HG02642 (cell line): ENCODE data around the gene ZNRD2.
"Not testable (repeated sequence)": the region's sequence is repeated elsewhere in the genome, so short reads cannot be mapped to it uniquely, and the experiment has no call there.

ENCODE experiments used
- ATAC-seq: cut with Tn5 transposase; IDR thresholded peaks from one replicate; pipeline ENCODE4 v1.9.1; 2021; ENCODE audit warnings: mild to moderate bottlenecking; ENCODE audit not compliant: unreplicated experiment, poor library complexity

ZNRD2 gene, protein sequence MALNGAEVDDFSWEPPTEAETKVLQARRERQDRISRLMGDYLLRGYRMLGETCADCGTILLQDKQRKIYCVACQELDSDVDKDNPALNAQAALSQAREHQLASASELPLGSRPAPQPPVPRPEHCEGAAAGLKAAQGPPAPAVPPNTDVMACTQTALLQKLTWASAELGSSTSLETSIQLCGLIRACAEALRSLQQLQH

DNA sequence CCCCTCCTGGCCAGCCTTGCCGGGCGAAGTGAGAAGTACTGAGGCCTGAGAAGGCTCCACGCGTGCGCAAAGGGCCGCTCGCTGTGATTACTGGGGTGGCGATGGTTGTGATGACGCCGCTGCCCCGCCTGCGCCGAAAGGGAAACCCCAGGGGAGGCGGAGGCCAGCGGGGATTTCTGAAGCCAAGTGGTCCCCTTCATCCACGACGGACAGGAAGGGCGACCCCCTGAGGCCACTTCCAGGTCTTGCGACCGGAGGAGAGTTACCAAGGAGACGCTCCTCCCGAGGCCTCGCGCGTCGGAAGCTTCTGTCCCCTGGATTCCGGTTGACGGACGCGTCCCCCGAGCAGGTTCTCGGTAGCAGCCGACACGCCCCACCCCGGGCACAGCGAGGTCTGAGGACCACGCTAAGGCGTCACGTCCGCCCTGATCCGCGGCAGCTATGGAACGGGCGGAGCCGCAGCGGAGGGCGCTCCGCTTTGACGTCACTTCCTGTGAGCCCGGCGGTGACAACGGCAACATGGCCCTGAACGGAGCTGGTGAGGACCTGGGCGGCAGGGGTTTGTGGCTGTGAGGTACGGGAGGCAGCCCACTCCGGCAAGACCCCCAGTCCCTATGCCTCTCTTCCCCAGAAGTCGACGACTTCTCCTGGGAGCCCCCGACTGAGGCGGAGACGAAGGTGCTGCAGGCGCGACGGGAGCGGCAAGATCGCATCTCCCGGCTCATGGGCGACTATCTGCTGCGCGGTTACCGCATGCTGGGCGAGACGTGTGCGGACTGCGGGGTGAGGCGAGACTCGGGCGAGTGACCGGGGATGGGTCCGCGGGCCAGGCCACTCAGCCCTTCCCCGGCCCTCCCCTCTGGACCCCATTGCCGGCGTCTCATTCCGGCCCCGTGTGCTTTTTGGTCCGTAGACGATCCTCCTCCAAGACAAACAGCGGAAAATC lies at the start of gene ZNRD2:
Gene ZNRD2 (plus strand): TSS at position 505 of the 946 bp plus-strand sequence. CDS start 15 bp downstream, at position 520.
- peak; percentile 66 for ATAC-seq

DNA sequence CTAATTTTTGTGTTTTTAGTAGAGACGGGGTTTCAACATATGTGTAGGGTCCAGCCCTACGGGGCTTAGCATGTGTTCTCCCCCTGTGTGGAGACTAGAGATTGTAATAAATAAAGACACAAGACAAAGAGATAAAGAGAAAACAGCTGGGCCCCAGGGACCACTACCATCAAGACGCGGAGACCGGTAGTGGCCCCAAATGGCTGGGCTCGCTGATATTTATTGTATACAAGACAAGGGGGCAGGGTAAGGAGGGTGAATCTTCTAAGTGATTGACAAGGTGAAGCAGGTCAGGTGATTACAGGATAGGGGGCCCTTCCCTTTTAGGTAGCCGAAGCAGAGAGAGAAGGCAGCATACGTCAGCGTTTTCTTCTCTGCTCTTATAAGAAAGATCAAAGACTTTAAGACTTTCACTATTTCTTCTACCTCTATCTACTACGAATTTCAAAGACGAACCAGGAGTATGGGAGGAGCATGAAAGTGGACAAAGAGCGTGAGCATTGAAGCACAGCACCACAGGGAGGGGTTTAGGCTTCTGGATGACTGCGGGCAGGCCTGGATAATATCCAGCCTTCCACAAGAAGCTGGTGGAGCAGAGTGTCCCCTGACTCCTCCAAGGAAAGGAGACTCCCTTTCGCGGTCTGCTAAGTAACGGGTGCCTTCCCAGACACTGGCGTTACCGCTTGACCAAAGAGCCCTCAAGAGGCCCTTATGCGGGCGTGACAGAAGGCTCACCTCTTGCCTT lies 48.3 kb upstream of the ZNRD2 start:
- not testable (repeated sequence) for ATAC-seq

DNA sequence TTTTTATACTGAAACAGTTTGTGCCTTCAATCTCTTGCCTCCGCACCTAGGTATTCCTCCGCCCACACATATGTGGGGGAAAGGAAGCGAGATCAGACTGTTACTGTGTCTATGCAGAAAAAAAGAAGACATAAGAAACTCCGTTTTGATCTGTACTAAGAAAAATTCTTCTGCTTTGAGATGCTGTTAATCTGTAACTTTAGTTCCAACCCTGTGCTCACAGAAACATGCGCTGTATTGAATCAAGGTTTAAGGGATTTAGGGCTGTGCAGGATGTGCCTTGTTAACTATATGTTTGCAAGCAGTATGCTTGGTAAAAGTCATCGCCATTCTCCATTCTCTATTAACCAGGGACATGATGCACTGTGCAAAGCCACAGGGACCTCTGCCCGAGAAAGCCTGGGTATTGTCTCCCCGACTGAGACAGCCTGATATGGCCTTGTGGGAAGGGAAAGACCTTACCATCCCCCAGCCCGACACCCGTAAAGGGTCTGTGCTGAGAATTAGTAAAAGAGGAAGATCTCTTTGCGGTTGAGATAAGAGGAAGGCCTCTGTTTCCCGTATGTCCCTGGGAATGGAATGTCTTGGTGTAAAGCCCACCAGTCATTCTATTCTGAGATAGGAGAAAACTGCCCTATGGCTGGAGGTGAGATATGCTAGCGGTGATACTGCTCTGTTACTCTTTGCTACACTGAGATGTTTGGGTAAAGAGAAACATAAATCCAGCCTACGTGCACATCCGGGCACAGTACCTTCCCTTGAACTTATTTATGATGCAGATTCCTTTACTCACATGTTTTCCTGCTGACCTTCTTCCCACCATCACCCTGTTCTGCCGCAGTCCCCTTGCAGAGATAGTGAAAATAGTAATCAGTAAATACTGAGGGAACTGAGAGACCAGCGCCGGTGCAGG lies 47.3 kb upstream of the ZNRD2 start:
- ATAC-seq = not testable (repeated sequence)

DNA sequence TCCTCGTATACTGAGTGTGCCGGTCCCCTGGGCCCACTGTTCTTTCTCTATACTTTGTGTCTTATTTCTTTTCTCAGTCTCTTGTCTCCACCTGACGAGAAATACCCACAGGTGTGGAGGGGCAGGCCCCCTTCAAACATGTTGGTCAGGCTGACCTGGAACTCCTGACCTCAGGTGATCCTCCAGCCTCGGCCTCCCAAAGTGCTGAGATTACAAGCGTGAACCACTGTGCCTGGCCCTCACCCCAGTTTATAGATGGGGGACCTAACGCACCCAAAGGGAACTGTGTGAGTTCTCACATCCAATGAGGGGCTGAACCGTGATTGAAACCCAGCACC lies 46.7 kb upstream of the ZNRD2 start:
- ATAC-seq = not testable (repeated sequence)

DNA sequence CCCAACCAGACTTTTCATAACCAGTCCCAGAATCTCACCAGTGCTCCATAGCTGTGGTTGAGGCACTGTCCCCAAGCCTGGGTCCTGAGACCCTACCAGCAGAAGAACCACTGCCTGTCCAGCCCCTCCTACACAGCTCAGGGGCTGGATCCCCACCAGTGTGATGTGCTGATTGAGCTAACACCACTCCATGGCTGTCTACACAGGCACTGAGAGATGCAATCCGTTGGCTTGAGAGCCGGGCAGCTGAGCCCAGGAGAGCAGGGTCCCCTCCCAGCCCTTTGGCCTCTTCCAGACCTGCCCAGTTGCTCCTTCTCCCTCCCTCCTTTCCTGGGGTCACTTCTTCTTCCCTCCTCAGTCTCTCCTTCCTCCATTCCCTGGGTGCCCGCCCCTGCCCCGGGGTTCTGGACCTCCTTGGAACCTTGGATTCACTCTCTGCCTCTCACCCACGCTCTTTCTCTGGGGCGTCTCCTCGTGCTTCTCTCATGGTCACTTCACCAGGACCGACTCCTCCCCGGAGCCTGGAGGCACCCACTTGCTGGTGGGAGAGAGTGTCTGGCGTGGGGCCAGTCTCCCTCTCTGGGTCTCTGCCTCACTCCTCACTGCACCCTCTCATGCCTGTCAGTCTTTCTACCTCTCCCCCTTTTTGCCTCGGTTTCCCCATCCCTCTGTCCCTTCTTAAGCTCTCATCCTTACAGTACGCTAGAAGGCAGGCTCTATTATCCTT lies 46.1 kb upstream of the ZNRD2 start:
- no peak for ATAC-seq

DNA sequence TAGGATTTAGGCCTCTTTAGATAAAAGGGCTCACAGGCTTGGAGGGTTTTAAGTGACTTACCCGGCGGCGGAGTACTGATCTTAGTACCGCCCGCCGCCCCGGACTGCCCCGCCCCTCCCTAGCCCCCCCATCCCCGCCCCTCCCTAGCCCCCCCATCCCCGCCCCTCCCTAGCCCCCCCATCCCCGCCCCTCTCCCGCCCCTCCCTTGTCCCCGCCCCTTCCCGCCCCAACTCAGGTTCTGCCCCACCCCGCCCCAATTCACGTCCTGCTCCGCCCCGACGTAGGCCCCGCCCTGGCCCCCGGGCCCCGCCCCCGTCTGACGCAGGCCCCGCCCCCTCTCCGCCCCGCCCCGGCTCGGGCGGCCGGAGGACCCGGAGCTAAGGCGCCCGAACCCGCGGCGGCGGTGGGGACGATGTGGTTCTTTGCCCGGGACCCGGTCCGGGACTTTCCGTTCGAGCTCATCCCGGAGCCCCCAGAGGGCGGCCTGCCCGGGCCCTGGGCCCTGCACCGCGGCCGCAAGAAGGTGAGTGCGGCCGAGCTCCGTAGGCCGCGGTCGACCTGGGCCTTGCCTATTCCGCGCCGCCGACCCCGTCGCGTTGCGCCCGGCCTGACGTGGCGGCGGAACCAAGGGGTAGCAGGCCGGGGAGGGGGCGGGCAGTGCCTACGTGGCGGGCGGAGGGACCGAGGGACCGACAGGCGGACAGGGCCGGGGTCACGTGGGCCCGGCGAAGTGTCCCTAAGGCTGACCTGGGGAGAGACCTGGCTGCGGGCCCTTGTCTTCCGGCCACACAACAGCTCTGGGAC lies 45.3 kb upstream of the ZNRD2 start, which contains the start of gene SCYL1:
Gene SCYL1 (plus strand): TSS at position 343 of the 805 bp plus-strand sequence. CDS start 71 bp downstream, at position 414.
- peak; percentile 59 for ATAC-seq

DNA sequence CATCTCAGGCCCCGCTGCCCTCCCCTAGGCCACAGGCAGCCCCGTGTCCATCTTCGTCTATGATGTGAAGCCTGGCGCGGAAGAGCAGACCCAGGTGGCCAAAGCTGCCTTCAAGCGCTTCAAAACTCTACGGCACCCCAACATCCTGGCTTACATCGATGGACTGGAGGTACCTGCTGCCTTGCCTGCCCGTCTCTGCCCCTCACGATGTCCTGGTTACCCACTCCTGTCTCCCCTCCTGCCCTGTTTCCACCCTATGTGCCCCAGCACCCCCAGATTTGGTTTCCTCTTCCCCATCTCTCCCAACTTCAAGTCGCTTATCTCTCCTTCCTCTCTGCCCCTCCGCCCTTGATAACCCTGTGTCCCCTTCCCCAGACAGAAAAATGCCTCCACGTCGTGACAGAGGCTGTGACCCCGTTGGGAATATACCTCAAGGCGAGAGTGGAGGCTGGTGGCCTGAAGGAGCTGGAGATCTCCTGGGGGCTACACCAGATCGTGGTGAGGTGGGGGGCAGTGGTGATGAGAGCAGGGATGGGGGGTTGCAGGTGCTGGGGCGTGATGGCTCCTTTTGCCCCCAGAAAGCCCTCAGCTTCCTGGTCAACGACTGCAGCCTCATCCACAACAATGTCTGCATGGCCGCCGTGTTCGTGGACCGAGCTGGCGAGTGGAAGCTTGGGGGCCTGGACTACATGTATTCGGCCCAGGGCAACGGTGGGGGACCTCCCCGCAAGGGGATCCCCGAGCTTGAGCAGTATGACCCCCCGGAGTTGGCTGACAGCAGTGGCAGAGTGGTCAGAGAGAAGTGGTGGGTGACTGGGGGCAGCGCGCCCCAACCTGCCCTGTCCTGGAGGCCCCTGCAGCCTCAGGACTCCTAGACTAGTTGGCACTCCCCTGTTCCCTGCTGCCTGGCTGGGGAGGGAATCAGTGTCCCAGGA lies 44.5 kb upstream of the ZNRD2 start:
- ATAC-seq = no peak

DNA sequence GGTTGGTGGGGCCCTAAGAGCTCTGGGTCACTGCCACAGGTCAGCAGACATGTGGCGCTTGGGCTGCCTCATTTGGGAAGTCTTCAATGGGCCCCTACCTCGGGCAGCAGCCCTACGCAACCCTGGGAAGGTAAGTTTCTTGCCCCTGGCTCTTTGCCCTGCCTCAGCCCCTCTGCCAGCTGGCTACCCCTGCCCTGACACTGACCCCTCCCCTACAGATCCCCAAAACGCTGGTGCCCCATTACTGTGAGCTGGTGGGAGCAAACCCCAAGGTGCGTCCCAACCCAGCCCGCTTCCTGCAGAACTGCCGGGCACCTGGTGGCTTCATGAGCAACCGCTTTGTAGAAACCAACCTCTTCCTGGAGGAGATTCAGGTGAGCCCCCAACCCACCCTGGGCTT lies 43.5 kb upstream of the ZNRD2 start:
- ATAC-seq = no peak

DNA sequence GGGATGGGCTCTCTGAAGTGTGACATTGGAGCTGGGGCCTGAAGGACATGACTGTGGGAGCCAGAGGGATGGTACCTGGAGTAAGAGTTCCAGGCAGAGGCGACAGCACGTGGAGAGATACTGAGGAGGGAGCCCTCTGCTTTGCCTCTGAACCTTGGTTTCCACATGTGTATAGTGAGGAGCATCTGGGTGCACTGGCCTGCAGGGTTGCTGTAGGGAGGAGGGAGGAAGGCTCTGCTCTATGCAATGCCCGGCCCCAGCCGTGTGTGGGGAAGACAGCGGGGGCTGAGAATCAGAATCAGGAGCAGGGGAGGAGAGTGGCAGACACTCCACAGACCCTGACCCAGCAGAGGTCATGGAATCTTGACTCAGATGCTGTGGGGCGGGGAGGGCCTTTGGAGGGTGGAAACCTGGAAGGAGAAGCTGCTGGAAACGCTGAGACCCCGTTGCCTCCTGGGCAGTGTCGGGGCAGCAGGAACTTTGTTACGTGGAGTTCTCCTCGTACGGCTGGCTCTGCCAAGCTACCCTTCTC lies 41.4 kb upstream of the ZNRD2 start:
- ATAC-seq = no peak

DNA sequence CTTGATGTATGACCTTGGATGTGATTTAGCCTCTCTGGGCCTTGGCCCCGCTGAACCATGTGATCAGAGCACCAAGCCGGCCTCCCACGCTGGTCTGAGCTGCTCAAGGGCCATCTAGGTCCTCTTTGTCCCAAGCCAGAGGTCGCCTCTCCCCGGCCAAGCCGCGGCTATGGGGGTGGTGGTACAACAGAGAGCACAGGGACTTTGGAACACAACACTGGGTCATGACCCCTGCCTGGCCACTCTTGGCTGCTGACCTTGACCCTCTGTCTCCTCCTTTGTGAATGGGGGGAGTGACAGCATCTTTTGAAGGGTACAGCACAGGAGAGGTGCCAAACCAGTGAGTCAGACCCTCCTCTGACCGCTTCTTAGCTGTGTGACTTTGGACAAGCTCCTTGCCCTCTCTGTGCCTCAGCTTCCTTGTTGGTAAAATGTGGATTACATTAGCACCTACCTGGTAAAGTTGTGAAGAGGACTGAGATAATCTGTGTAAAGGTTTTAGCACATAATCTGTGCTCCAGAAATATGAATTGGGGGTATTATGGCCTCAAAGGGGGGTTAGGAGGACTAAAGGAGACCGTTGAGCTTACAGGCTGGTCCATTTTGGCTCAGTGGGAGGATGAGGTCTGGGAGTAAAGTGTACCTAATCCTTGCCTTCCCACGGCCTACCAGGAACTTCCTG lies 40.7 kb upstream of the ZNRD2 start:
- ATAC-seq = no peak

DNA sequence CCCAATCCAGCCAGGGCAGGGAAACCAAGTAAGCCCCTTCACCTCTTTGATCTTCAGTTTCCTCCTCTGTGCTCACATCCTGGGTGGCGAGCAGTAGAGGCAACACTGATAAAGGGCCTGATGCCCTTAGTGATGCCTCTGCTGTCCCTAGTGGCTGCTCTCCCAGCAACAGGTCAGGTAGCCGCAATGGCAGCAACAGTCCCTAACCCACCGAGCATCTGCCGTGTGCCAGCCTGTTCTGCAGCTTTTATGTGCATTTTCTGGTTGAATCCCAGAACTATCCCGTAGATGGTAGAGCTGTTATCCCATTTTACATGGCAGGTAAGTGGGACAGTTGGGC lies 40.1 kb upstream of the ZNRD2 start:
- ATAC-seq = no peak

DNA sequence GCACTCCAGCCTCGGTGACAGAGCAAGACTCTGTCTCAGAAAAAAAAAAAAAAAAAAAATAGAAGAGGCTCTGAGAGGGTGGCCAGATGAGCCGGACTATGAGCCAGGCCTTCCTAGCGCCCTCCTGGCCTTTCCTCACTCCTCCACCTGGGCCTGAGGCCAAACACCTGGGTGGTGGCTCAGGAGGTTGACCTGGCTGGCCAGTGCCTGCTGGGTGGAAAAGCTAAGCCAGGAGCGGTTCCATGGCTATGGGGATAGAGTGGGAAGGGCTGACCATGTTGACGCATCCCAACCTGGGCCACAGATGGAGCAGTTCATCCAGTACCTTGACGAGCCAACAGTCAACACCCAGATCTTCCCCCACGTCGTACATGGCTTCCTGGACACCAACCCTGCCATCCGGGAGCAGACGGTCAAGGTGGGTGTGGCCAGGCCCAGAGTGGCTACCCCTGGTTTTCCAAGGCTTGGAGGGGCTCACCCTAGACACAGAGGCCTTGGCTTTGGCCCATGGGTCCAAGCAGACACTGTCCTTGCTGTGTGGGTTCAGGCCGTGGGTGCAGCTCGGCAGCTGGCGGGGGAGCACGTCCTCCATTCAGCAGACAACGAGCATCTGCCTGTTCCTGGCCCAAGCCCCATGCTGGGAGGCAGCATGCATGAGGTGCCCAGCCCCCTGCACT lies 37.8 kb upstream of the ZNRD2 start:
- no peak for ATAC-seq

DNA sequence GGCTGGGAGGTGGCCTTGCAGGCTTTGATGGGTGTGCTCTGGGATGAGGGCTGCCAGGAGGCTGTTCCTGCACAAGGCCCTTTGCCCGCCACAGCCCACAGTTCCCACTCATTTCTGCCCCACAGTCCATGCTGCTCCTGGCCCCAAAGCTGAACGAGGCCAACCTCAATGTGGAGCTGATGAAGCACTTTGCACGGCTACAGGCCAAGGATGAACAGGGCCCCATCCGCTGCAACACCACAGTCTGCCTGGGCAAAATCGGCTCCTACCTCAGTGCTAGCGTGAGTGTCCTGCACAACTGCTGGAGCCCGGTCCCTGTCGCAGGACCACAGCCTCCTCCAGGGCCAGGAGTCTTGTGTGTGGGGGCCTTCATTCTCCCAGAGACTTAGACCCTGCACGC lies 35.2 kb upstream of the ZNRD2 start:
- no peak for ATAC-seq

DNA sequence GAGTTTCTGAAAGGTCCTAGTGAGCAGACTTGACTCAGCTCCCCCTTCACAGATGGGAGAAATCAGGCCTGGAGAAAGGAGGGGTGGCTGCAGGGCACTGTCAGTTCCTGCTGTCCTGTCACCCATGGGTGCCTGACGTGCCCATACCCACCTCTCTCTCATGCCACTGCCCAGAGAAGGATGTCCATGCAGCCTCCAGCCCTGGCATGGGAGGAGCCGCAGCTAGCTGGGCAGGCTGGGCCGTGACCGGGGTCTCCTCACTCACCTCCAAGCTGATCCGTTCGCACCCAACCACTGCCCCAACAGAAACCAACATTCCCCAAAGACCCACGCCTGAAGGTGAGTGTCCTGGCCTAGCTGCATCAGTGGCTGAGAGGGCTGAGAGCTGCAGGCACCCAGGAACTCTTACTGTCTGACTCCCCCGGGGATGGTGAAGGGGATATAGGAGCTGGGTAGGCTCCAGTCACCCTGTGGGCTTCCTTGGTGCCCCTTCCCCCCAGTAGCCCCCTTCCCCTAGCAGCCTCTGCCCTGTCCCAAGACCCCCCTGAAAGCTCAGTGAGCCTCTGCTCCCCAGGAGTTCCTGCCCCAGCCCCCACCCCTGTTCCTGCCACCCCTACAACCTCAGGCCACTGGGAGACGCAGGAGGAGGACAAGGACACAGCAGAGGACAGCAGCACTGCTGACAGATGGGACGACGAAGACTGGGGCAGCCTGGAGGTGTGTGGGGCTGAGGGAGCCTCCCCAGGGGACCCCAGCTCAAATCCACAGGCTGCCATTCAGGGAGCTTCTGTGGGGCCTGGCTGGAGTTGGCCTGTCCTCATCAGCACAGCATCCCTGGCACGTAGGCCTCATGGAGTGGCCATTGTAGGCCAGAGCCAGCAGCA lies 33.6 kb upstream of the ZNRD2 start:
- ATAC-seq = no peak

DNA sequence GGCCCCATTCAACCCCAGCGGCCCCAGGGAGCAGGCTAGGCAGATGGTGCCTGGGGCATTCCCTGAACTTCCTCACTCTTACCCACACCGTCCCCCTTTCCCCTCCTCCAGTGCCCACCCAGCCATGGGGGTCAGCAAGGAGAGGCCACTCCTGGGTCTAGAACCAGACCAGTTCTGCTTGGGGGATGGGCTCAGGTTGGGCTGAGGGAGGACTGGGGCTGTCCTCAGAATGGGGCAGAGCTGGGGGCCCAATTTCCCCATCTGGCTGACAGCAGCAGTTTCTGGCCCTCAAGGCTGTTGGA lies 33.0 kb upstream of the ZNRD2 start:
- ATAC-seq = no peak
